HEK293 (cell line): ENCODE data around the gene SIGLEC10.

ENCODE experiments used
- CTCF ChIA-PET: fragments of 350-600 bp; formaldehyde crosslinking; extraction: SDS; loops from one replicate; lab custom pipeline; 2021; ENCODE audit warnings: antibody characterized with exemption; lab: Yijun Ruan, JAX
- POLR2A ChIA-PET: fragments of 300-600 bp; formaldehyde crosslinking; extraction: SDS; loops from one replicate; lab custom pipeline; 2020; ENCODE audit warnings: antibody characterized with exemption, inconsistent platforms; lab: Yijun Ruan, JAX
- H3K27ac ChIP-seq: fragments of 200-500 bp; sonication (Bioruptor generic); 2 replicates; pipeline ENCODE4 v1.5.1; 2014; ENCODE audit warnings: low read depth, low read length, control low read depth, inconsistent platforms; ENCODE audit errors: extremely low read depth
- H3K36me3 ChIP-seq, 2 experiments: fragments of 200-500 bp in 1 of 2; sonication (Bioruptor generic) in 1 of 2; 1 replicate in 1 of 2; 2 replicates in 1 of 2; pipeline ENCODE4 v1.5.1; 2014 to 2017; ENCODE audit warnings: inconsistent platforms in 2 of 2, low read length in 2 of 2; ENCODE audit not compliant: control insufficient read depth in 2 of 2, insufficient read depth in 1 of 2
- H3K4me1 ChIP-seq: fragments of 200-500 bp; sonication (Bioruptor generic); 2 replicates; pipeline ENCODE4 v1.5.1; 2014; ENCODE audit warnings: mild to moderate bottlenecking, low read length, inconsistent platforms; ENCODE audit not compliant: control insufficient read depth, insufficient read depth
- H3K4me3 ChIP-seq: 2 replicates; pipeline ENCODE4 v1.5.1; 2011; ENCODE audit warnings: low read depth, mild to moderate bottlenecking, control low read depth, low read length, moderate library complexity
- H3K9me3 ChIP-seq: fragments of 200-500 bp; sonication (Bioruptor generic); 2 replicates; pipeline ENCODE4 v1.5.1; 2014; ENCODE audit warnings: low read depth, low read length, inconsistent platforms; ENCODE audit not compliant: control insufficient read depth, insufficient read depth
- CTCF ChIP-seq: fragments of 450-650 bp; formaldehyde crosslinking; IDR thresholded peaks from 2 replicates; pipeline ENCODE4 v1.5.1; 2016; ENCODE audit warnings: missing biosample characterization, missing genetic modification characterization
- ELK4 ChIP-seq: IDR thresholded peaks from 2 replicates; pipeline ENCODE4 v1.6.1; 2011; ENCODE audit warnings: mild to moderate bottlenecking, low read depth, low read length, borderline replicate concordance
- HOXC10 ChIP-seq: sonication (generic); formaldehyde crosslinking; IDR thresholded peaks from 2 replicates; pipeline ENCODE4 v1.8.1; 2023; ENCODE audit warnings: mild to moderate bottlenecking, missing genetic modification reagents
- PATZ1 ChIP-seq: fragments of 450-650 bp; formaldehyde crosslinking; IDR thresholded peaks from 2 replicates; pipeline ENCODE4 v1.5.1; 2016; ENCODE audit warnings: missing biosample characterization, missing genetic modification characterization
- SP2 ChIP-seq: fragments of 450-650 bp; formaldehyde crosslinking; IDR thresholded peaks from 2 replicates; pipeline ENCODE4 v1.5.1; 2016; ENCODE audit warnings: missing biosample characterization, missing genetic modification characterization
- TRIM28 ChIP-seq: IDR thresholded peaks from 2 replicates; pipeline ENCODE4 v1.6.1; 2011; ENCODE audit warnings: low read length, control low read depth, borderline replicate concordance
- WT1 ChIP-seq: fragments of 450-650 bp; formaldehyde crosslinking; IDR thresholded peaks from 2 replicates; pipeline ENCODE4 v1.5.1; 2016; ENCODE audit warnings: missing biosample characterization, missing genetic modification characterization
- YY1 ChIP-seq: fragments of 450-650 bp; formaldehyde crosslinking; IDR thresholded peaks from 2 replicates; pipeline ENCODE4 v1.5.1; 2018; ENCODE audit warnings: missing biosample characterization, missing genetic modification characterization
- ZBTB10 ChIP-seq: fragments of 450-650 bp; formaldehyde crosslinking; IDR thresholded peaks from 2 replicates; pipeline ENCODE4 v1.5.1; 2016; ENCODE audit warnings: missing biosample characterization, missing genetic modification characterization
- ZBTB48 ChIP-seq: fragments of 450-650 bp; formaldehyde crosslinking; IDR thresholded peaks from 2 replicates; pipeline ENCODE4 v1.5.1; 2016; ENCODE audit warnings: missing biosample characterization, missing genetic modification characterization
- ZBTB49 ChIP-seq: fragments of 450-650 bp; formaldehyde crosslinking; IDR thresholded peaks from 2 replicates; pipeline ENCODE4 v1.5.1; 2016; ENCODE audit warnings: missing biosample characterization, missing genetic modification characterization, low read depth
- ZBTB8A ChIP-seq: fragments of 450-650 bp; formaldehyde crosslinking; IDR thresholded peaks from 2 replicates; pipeline ENCODE4 v1.5.1; 2016; ENCODE audit warnings: missing biosample characterization, missing genetic modification characterization
- ZFP3 ChIP-seq: fragments of 450-650 bp; formaldehyde crosslinking; IDR thresholded peaks from 2 replicates; pipeline ENCODE4 v1.5.1; 2016; ENCODE audit warnings: low read depth, missing biosample characterization, missing genetic modification characterization
- ZIC2 ChIP-seq: fragments of 450-650 bp; formaldehyde crosslinking; IDR thresholded peaks from 2 replicates; pipeline ENCODE4 v1.5.1; 2016; ENCODE audit warnings: missing biosample characterization, missing genetic modification characterization
- ZNF146 ChIP-seq: fragments of 450-650 bp; formaldehyde crosslinking; IDR thresholded peaks from 2 replicates; pipeline ENCODE4 v1.5.1; 2016; ENCODE audit warnings: missing biosample characterization, missing genetic modification characterization
- ZNF274 ChIP-seq, 2 experiments: fragments of 200-500 bp in 1 of 2; fragments of 450-650 bp in 1 of 2; sonication (Bioruptor generic) in 1 of 2; formaldehyde crosslinking in 1 of 2; IDR thresholded peaks; 2 replicates each; pipeline versions ENCODE4 v1.5.1 to v1.6.1; 2014 to 2016; ENCODE audit warnings: borderline replicate concordance in 1 of 2, inconsistent platforms in 1 of 2, low read length in 1 of 2, missing biosample characterization in 1 of 2, missing genetic modification characterization in 1 of 2
- ZNF521 ChIP-seq: fragments of 450-650 bp; formaldehyde crosslinking; IDR thresholded peaks from 2 replicates; pipeline ENCODE4 v1.5.1; 2017; ENCODE audit warnings: missing biosample characterization, mild to moderate bottlenecking, missing genetic modification characterization
- ZNF555 ChIP-seq: fragments of 450-650 bp; formaldehyde crosslinking; conservative IDR thresholded peaks from 2 replicates; pipeline ENCODE4 v1.5.1; 2017; ENCODE audit warnings: missing biosample characterization, mild to moderate bottlenecking, missing genetic modification characterization, inconsistent platforms
- ZNF558 ChIP-seq: fragments of 450-650 bp; formaldehyde crosslinking; IDR thresholded peaks from 2 replicates; pipeline ENCODE4 v1.5.1; 2016; ENCODE audit warnings: missing biosample characterization, missing genetic modification characterization
- ZNF664 ChIP-seq: fragments of 450-650 bp; formaldehyde crosslinking; IDR thresholded peaks from 2 replicates; pipeline ENCODE4 v1.5.1; 2016; ENCODE audit warnings: missing biosample characterization, missing genetic modification characterization
- ZNF843 ChIP-seq: fragments of 450-650 bp; formaldehyde crosslinking; IDR thresholded peaks from 2 replicates; pipeline ENCODE4 v1.5.1; 2016; ENCODE audit warnings: missing biosample characterization, missing genetic modification characterization

The SIGLEC10 gene

GRCh38 chr19:51440846-51441409 lies 23.5 kb upstream of the SIGLEC10 start:
- H3K27ac ChIP-seq: no peak overlapping the region

GRCh38 chr19:51440052-51440451 lies 22.6 kb upstream of the SIGLEC10 start:
- no peaks in the 10 kb centered on the region for H3K4me1 ChIP-seq
- POLR2A ChIA-PET: no interaction called here
- CTCF ChIA-PET: interaction anchor here (0.6 to 1.4 kb wide), 9 partner anchors 18 to 304 kb away, joined by 3 to 5 read pairs (median 3); no protein-coding TSS in a partner anchor
- H3K36me3 ChIP-seq: no peaks in the 10 kb centered on the region
- peak; percentile 30; the same call in 1 of the 2 replicates for TF ChIP-seq ZNF146
- no peak for TF ChIP-seq ZNF664 (tag by site-specific recombination)
- no peak overlapping the region for H3K27ac ChIP-seq
- H3K4me3 ChIP-seq: no peak overlapping the region
- H3K9me3 ChIP-seq: no peaks in the 10 kb centered on the region

More at GRCh38 chr19:51440846-51441409, 23.5 kb upstream of the SIGLEC10 start:
- no peaks in the 10 kb centered on the region for H3K36me3 ChIP-seq
- H3K4me1 ChIP-seq: no peaks in the 10 kb centered on the region
- ChIA-PET CTCF (interaction anchor here (0.7 to 1.4 kb wide), 3 partner anchors 101 to 201 kb away, joined by 3 to 4 read pairs (median 4); no protein-coding TSS in a partner anchor), POLR2A (no interaction called here)
- no peak overlapping the region for H3K4me3 ChIP-seq
- TF ChIP-seq ZBTB49 (tag by site-specific recombination) (no peak), ZIC2 (tag by site-specific recombination) (peak; percentile 95), ZFP3 (tag by site-specific recombination) (no peak), ZBTB48 (tag by site-specific recombination) (0 out of 2 replicates have a peak, but pooled peaks have one; percentile 30)
- H3K9me3 ChIP-seq: no peaks in the 10 kb centered on the region

GRCh38 chr19:51439021-51439465 lies 21.6 kb upstream of the SIGLEC10 start:
- H3K4me3 ChIP-seq: no peak overlapping the region
- H3K9me3 ChIP-seq: no peaks in the 10 kb centered on the region
- ChIA-PET POLR2A (no interaction called here), CTCF (interaction anchor here (0.6 to 1.4 kb wide), 10 partner anchors 8 to 312 kb away, joined by 3 to 8 read pairs (median 3); no protein-coding TSS in a partner anchor)
- no peaks in the 10 kb centered on the region for H3K4me1 ChIP-seq
- H3K36me3 ChIP-seq: no peaks in the 10 kb centered on the region
- no peak overlapping the region for H3K27ac ChIP-seq
- no peak for TF ChIP-seq WT1 (tag by site-specific recombination)
- TF ChIP-seq HOXC10: no peak
- TF ChIP-seq TRIM28: no peak
- TF ChIP-seq ZNF843 (tag by site-specific recombination): no peak
- no peak for TF ChIP-seq CTCF (tag by site-specific recombination)
- no peak for TF ChIP-seq SP2 (tag by site-specific recombination)
- no peak for TF ChIP-seq ZNF521 (tag by site-specific recombination)
- no peak for TF ChIP-seq ZBTB10 (tag by site-specific recombination)
- no peak for TF ChIP-seq ZNF274 (IDR thresholded peaks at IDR 0.05; ENCODE audit: low read length)
- TF ChIP-seq ZNF274 (tag by site-specific recombination; IDR thresholded peaks at IDR 0.05; ENCODE audit: borderline replicate concordance): no peak
- TF ChIP-seq ZNF555 (tag by site-specific recombination): no peak
- TF ChIP-seq ELK4: no peak
- no peak for TF ChIP-seq ZBTB8A (tag by site-specific recombination)
- TF ChIP-seq YY1 (tag by site-specific recombination): no peak
- no peak for TF ChIP-seq ZNF558 (tag by site-specific recombination)
- TF ChIP-seq PATZ1: no peak
